HG03469 (cell line): ENCODE measurements around the gene ASTN2.

ENCODE experiments used
- ATAC-seq: cut with Tn5 transposase; IDR thresholded peaks from one replicate; pipeline ENCODE4 v1.9.1; 2021; ENCODE audit warnings: mild to moderate bottlenecking, moderate library complexity, moderate number of reproducible peaks; ENCODE audit not compliant: unreplicated experiment

ASTN2 gene

DNA sequence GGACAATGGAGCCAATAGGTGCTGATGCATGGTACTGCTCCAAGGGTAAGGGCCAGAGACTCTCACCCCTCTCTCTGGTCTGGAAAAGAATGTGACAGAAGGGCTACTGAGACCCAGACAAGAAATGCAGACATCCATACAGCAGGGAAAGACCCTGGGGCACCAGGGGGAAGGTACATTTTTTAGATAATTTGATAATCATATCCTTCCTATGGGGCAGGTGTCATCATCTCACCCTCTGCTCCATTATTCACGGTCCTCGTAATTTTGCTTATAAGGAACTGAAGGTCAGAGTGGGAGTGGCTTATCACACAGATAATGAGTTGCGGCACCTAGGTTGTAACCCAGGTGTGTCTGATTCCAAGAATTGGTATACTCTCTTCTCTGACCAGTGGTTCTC is 637.7 kb downstream of the ASTN2 start:
- no peak for ATAC-seq

GRCh38 chr9:116774421-116775180 is 640.3 kb downstream of the ASTN2 start:
- ATAC-seq: no peak

DNA sequence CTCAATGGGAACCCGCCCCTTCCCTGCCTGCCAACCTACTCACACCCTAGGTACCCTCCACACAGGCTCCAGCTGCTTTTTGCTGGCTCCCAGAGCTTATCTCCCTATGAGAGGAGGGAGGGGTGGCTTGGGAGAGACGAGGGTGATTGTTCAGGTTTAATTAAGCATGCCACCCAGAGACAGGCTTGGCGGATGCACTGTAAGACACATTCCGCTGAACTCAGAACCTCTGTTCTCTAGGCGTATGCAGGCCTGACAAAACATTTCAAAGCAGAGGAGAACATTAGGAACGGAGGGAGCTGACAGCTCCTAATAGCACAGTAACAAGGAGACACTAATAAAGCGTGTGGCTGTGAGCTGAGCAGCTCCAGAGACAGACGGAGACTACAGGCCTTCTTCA is 647.6 kb downstream of the ASTN2 start:
- no peak for ATAC-seq

DNA sequence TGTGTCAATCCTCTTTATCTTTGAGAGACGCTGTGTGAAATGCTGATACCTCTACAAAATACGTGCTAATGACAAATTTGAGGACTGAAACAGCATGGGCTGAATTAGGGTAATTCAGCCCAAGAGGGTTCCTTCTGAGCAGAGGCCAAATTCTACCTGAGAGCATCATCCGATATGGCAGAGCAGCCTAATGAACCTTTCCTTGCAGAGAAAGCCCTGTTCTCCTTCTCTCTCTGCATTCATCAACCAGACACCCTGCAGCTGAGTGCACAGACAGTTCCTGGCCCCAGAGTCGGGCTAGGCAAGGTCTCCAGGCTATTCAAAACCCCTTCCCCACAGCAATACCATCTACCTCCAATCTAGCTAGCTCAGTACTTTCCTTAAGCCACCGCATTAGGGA is 649.8 kb downstream of the ASTN2 start:
- no peak for ATAC-seq

DNA sequence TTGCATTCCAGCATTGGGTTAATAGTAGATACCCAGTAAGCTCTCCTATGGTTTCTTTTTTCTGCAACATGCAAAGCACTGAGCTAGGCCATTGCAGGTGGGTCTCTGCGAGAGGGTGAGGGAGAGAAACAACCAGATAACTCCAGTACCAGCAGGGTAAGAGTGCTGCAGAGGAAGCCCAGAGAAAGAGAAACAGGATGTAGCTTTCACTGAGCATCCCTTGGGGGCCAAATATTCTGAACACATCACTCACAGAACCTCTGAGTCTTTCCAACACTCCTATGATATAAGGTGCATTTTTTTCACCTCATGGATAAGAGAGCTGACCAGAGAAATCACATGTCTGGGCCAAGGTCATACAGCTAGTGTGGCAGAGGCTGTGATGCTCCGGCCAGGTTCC is 651.1 kb downstream of the ASTN2 start:
- no peak for ATAC-seq

DNA sequence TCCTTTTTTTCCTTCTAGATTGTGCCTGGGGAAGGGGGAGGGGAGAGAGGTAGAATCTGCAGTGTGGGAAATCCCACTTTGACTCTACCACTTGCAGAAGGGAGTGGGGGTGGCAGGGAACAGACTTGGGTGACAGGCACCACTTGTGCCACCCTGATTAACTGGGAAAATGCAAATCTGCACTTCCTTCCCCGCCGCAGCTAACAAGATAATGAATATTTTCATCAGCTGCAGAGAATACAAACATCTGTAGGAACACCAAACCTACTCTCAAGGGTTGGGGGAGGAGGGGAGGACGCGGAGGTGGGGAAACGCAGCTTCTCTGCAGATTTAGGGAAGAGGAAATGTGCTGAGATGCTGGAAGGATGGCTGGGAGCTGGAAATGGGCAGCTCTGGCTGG is 654.2 kb downstream of the ASTN2 start:
- no peak for ATAC-seq

DNA sequence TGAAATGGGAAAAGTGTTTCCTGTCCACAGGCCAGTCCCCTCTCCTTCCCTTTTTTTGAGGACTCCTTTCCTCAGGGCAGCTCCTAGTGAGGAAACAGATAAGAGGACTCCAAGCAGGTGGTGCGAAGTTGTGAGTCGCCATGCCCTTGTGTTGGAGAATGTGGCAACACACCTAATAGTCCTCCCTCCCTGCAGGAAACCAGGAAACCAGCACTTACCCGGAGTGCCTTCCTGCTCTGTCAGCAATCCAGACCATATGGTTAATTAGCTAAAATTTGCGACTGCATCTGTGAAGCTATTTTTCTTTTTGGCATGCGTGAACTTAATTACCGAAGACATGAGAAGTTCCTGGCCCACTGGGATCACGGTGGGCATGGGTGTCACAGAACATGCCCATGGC is 657.8 kb downstream of the ASTN2 start:
- no peak for ATAC-seq

DNA sequence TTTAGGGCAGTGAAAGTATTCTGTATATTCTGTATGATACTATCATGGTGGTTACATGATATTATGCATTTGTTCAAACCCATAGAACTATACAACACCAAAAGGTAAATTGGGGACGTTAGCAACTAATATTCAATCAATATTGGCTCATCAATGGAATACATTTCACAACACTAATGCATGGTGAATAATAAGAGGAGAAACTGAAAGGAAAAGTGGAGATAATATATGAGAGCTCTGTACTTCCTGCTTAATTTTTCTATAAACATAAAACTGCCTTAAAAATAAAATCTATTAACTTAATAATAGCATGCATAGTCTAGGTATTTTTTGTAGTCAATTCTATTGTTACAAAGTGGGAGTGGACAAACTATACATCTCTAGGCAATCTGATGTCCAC is 661.5 kb downstream of the ASTN2 start:
- ATAC-seq: no peak

DNA sequence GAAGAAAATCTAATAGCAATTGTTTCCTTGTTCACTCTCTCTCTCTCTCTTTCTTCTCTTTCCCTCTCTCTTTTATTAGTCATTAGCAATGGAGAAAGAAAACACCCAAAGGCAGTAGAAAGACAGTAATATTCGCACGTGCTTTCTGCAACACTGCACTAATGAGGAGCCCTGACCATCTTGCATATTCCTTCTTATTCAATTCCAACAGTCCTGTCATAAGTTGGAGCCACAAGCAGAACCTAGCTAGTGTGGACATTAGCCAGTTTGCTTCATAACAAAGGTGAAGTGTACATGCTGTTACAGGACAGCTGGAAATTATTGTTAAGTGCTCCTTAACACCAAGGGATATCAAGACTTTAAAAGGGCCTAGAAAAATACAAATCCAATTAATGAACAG is 664.3 kb downstream of the ASTN2 start:
- ATAC-seq: no peak

DNA sequence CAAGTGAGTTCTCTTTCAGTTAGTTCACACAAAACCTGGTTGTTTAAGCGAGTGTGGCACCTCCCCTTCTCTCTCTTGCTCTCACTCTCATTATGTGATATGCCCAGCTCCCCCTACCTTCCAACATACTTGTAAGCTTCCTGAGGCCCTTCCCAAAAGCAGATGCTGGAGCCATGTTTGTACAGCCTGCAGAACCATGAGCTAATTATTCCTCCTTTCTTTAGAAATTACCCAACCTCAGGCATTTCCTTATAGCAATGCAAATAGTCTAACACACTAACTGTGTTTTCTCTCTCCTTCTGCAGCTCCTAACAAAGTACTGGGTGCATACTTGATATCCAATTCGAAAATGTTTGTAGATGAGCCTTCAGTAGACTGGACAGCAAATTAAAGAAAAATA is 665.1 kb downstream of the ASTN2 start:
- ATAC-seq: no peak

- ATAC-seq: no peak
These were observed 665.7 kb downstream of the ASTN2 start for GRCh38 chr9:116749176-116749575.

DNA sequence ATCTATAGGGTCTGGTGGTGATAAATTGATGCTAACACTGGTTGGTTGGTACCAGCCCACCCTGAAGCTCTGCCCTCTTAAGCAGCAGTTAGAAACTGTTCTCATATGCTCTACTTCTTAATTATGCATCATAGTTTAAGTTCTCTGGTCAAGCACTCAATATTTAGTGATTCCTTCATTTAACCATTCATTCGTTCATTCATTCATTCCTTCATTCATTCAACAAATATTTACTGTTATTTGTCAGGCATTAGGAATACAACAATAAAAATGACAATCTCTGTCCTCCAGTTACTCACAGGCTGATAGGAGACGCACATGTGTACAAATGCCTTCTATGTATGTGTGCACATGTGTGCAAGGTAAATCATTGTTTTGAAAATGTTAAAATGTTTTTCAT is 673.1 kb downstream of the ASTN2 start:
- ATAC-seq: no peak

- ATAC-seq: no peak
These were observed 673.6 kb downstream of the ASTN2 start for GRCh38 chr9:116741086-116741740.

DNA sequence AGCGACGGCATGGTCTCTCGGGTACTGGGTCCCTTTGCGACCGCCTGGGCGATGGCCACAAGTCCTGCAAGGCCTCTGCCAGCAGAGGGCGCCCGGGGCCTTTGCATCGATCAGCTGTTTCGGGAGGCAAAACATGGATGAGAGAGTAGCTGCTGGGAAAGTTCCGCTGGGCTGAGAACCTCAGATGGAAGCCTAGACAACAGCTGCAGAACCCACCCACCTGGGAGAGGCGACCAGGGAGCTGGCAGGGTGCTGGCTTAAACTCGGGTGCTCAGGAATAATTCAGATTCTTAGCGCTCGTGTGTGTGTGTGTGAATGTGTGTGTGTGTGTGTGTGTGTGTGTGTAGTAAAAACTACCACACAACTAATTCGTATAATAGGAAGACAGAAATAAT is 677.7 kb downstream of the ASTN2 start:
- peak; percentile 44 for ATAC-seq

- no peak for ATAC-seq
These were observed 678.3 kb downstream of the ASTN2 start for GRCh38 chr9:116736399-116737151.

DNA sequence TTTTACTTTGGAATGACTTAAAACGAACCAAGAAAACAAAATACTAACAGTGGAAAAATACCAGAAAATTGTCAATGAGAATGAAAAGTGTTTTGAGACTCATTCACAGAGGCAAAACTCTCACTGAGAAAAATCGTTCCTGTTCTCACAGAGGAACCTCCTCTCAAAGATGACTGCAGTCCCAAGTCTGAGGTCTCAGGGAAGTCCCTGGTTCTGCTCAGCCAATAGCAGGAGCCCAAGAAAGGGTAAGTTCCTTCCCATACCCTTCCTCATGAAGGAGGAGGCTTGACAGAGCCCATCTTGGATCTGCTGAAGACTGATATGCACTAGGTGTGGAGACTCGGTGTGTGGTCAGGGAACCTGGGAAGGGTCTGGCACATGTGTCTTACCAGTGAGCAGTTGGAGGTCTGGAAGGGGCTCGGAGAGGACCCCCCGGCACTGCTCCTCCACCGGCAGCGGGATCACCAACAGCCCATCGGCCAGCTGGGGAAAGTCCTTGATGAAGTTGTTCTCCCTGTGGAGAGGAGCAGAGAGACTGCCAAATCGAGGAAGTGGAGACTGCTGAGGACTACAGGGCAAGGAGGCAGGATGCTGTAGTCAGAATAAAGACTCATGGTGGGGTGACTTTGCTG is 681.7 kb downstream of the ASTN2 start:
- ATAC-seq: no peak

- ATAC-seq: no peak
These were observed 688.3 kb downstream of the ASTN2 start for GRCh38 chr9:116726602-116727001.

DNA sequence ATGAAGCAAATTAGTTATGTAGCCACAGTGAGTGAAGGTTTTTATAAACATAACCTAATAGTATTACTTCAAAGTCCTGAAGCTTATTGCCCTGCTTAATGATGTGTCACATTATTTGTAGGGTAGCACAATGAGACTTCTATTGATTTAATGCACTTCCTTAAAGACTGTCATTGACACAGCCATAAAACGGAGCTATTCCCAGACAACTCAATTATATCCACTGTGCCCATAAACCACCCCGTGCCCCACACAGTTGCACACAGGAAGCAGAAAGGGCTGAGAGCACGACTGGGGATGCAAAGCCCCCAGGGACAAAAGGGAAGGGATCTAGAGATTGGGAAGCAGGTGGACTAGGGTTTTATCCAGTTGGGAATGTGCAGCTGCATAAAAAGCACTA is 690.7 kb downstream of the ASTN2 start:
- ATAC-seq: no peak

DNA sequence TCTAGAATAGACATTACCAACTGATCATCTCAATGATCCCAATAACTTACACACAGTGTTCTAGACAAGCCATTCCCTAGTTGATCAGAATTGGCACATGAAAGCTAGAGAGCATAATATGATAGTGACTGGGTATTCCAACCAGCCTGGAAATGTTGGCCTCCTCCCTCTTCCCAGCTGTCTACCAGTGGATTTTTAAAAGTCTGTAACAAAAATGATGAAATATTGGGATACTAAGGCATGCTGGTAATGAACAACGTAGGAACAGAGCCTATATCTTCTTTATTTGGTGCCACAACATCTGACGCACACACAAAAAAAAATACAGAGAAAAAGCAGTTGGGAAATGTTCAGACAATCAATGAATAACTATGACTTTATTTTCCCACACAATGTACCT is 692.9 kb downstream of the ASTN2 start:
- ATAC-seq: no peak

DNA sequence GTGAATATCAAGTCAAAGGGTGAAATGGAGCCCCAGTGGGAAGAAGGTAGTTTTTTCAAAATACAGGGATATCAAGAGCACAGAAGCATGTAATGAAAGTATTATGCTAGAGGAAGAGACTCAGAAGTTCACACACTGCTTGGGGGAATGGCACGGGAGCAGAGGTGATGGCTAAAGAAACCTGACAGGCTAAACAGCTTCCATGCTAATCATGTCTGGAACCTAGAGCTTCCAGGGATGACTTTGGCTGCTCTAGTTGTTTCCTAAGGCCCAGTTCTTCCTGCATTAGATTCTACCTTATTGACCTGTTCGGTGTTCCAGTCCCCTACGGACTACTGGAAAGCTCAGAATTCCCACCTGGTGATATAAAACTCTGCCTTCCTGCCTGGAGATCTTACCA is 693.4 kb downstream of the ASTN2 start:
- ATAC-seq: no peak

DNA sequence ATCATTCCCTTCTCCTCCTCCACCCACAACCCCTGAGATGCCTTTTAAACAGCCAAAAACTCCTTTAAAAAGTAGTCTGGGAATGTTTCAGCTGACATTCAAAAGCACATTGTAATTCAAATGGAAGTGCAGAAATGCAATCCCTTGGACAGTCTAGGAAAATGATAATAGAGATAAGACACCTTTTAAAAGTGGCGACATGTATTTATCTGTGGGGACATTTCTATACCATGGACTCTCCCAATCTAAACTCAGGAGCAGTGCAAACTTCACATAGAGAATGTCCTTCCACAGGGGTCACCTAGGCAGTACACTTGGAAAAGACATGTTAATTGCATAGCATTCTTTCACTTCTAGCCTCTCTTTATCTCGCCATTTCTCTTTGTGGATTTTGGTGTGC is 694.7 kb downstream of the ASTN2 start:
- no peak for ATAC-seq

GRCh38 chr9:116718111-116718510 is 696.7 kb downstream of the ASTN2 start:
- no peak for ATAC-seq
